Dermis blood vessel endothelial cell (primary cell): ENCODE measurements around the gene LRRC41. TPM values are rescaled to one million over a fixed set of nuclear protein-coding genes. Genes with fewer than 3 reads are reported as not detected.
"Not testable (repeated sequence)": the region's sequence is repeated elsewhere in the genome, so short reads cannot be mapped to it uniquely, and the experiment has no call there.

Experiments
- DNase-seq: peaks from one replicate; pipeline ENCODE4 v3.0.0; 2010
- total RNA-seq: library from RNA; depleted of rRNA; stranded (reverse); fragments of >200 nt; gene quantifications from 2 replicates; pipeline ENCODE4 v1.2.3, GENCODE V29; 2014

LRRC41 gene
- total RNA-seq, 1 donor from 2014 or later = 76.6 TPM

- no peak for DNase-seq
These were observed 17.5 kb downstream of the LRRC41 start for GRCh38 chr1:46285730-46286477.

- DNase-seq = no peak
These were observed 18.5 kb downstream of the LRRC41 start for GRCh38 chr1:46284597-46285564.

- no peak for DNase-seq
These were observed 19.4 kb downstream of the LRRC41 start for GRCh38 chr1:46284058-46284457.

- no peak for DNase-seq
These were observed 22.4 kb downstream of the LRRC41 start for GRCh38 chr1:46281021-46281420.

- no peak for DNase-seq
These were observed 23.3 kb downstream of the LRRC41 start for GRCh38 chr1:46280092-46280491.

- no peak for DNase-seq
These were observed 24.6 kb downstream of the LRRC41 start for GRCh38 chr1:46278807-46279206.

- DNase-seq = no peak
These were observed 25.6 kb downstream of the LRRC41 start for GRCh38 chr1:46277658-46278373.

DNA sequence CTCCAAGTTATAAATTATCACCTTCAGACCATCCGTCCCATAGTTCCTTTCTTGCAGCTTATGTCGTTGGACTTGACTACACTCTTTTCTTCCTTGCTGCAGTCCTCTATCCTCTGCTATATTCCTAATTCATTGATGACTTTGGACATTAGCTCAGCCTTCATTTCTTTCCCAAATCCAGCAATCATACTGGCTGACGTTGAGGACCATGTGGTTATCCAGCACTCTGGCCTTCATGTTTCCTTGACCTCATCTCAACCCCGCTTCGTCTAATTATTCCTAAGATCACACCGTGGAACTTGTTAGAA is 28.4 kb downstream of the LRRC41 start:
- no peak for DNase-seq

- no peak for DNase-seq
These were observed 29.0 kb downstream of the LRRC41 start for GRCh38 chr1:46274225-46275029.

DNA sequence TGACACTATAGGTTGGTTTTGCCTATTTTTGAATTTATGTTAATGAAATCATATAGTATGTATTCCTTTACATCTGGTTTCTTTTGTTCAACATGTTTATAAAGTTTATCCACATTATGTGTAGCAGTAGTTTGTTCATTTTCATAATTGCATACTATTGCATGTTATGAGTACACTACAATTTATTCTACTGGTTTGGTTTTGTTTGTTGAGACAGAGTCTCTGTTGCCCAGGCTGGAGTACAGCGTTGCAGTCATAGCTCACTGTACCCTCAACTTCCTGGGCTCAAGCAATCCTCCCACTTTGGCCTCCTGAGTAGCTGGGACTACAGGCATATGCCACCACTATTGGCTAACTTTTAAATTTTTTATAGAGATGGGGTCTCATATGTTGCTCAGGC is 34.8 kb downstream of the LRRC41 start:
- no peak for DNase-seq

DNA sequence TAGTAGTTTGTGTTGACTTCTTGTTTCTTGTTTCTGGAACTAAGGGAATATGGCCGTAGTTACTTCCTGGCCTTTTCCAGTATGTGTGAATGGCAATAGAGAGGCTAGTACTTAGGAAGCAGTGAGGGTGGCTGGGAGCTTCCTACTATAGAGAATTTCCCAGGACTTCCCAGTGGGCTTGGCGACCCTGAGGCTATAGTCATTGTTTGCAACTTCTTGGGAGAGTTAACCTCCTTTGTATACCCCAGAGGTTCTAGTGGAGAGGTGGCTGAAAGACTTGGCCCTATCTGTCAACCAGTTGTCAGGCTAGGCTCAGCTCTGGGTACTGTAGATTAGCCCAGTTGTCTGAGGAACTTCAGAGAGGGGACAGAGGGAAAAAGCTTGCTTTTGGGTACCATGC is 40.3 kb downstream of the LRRC41 start:
- DNase-seq = no peak

GRCh38 chr1:46262508-46262907 is 40.9 kb downstream of the LRRC41 start:
- no peak for DNase-seq

- no peak for DNase-seq
These were observed 46.9 kb downstream of the LRRC41 start for GRCh38 chr1:46256523-46256922.

DNA sequence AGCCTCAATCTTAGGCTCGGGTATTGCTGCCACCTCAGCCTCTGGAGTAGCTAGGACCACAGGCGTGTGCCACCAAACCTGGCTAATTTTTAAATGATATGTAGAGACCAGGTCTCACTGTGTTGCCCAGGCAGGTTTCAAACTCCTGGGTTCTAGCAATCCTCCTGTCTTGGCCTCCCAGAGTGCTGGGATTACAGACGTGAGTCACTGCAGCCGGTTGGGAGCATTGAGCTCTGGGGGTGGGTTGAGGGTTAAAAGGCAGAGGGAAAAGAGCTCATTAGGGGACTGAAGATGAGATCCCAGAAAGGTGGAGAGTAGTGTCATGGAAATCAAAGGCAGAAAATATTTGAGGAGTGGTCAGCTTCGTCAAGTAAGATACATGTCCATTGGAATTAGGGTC is 48.7 kb downstream of the LRRC41 start:
- DNase-seq = no peak

DNA sequence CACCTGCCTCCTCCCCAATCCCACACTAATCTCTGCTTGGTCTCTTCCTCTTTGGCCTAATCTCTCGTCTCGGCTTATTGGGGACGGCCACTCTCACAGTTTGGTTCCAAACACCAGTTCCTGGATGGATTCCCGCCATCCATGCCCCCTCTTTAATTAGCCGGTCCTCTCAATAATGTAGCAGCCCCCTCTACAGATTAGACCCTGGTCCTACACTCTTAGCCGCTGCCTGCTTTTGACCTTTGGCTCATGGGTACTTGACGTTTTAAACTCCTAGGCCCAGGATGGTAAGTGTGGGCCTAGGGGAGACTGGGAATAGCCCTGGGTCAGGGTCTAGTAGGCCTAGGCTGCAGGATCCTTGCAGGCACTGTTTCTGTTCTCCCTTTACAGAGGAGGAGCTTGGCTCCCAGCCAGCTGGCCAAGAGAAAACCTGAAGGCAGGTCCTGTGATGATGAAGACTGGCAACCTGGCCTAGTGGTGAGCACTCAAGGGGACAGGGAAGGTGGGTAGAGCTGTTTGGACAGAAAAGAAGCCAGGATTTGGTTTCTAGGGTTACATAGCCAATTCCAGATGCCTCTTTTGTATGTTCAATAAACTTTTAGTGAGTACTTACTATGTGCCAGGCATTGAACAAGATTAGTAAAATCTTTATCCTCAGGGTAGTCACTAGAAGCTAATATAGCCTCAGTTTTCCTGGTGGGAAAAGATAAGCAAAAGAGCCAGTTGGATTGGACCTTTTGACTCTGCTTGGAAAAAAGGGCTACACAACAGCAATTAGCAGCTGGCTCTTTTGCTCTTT is 55.1 kb downstream of the LRRC41 start:
- peak; percentile 30 for DNase-seq

DNA sequence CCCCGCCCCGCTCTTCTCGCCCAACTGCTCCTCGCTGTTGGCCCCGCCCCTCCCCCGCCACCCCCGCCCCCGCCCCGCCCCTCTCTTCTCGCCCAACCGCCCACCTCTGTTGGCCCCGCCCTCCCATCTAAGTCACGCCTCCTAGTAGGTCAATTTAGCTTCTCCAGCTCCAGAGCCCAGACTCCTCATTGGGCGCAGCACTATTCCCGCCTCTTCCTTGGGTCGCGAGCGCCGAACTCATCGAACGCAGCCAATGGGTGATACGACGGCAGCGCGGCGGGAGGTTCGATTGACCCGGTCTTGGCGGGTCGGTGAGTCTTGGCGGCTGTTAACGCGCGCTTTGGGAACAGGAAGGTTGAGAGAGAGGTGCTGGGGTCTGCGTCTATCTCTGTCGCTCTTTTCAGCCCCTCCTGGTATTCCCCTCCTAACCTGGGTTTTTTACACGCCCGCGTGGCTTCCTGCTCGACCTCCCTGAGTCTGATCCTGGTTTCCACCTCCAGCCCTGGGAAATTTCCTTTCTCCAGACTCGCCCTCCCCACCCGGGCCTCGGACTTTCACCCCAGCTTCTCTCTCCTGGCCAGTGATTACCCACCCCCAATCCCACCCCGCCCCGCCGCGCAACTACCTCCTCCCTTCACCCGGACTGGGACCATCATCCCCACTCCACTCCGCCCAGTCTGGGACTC is 55.8 kb downstream of the LRRC41 start, which contains the start of gene RAD54L:
Gene RAD54L, plus strand, starts transcription at position 328 of the 686 bp plus-strand sequence. CDS start 643 bp downstream, outside the sequence.
- DNase-seq = peak; percentile 99

DNA sequence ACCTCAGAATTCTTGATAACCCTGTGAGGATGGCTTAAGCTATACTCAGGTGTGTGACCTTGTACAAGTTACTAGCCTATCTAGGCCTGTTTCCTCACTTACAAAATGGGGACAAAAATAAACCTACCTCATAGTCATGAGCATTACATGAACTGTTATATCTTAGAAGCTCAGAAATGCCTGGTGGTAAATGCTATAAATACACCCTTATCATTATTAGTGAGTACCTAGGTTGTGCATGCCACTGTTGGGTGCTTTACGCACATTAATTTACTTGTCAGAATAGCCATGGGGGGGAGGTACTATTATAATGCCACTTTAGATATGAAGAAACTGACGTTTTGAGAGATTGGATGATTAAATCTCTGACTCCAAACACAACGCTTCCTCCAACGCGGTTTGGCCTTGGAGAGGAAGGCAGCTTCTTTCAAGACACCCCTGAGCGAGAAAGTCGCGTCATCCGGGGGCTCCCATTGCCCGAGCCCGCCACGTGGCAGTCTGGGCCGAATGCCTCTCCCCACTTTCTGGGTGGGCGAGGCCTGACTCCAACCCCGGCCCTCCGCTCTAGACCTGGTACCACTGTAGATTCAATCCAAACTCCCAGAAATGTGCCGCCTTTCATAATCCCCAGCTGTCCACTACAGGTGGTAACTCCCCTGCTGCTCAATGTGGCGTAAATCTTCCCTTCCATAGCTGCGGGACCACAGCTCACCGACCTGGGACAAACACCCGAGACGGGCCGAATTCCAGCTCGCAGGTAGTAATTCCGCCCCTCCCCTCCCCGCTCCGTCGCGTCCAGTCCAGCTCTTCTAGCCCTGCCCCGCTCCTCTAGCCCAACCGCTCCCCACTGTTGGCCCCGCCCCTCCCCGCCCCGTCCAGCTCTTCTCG is 56.6 kb downstream of the LRRC41 start:
- DNase-seq = peak; percentile 52

DNA sequence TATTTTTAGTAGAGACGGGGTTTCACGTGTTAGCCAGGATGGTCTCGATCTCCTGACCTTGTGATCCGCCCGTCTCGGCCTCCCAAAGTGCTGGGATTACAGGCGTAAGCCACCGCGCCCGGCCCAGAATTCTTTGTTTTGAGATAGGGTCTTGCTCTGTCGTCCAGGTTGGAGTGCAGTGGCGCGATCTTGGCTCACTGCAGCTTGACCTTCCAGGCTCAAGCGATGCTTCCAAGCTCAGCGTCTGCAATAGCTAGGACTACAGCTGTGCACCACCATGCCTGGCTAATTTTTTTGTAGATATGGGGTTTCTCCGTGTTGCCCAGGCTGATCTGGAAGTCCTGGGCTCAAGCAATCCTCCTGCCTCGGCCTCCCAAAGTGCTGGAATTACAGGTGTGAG is 57.3 kb downstream of the LRRC41 start:
- not testable (repeated sequence) for DNase-seq

GRCh38 chr1:46244656-46245371 is 58.6 kb downstream of the LRRC41 start:
- peak; percentile 49 for DNase-seq
